ENCODE data around the gene COL11A2.

DNA sequence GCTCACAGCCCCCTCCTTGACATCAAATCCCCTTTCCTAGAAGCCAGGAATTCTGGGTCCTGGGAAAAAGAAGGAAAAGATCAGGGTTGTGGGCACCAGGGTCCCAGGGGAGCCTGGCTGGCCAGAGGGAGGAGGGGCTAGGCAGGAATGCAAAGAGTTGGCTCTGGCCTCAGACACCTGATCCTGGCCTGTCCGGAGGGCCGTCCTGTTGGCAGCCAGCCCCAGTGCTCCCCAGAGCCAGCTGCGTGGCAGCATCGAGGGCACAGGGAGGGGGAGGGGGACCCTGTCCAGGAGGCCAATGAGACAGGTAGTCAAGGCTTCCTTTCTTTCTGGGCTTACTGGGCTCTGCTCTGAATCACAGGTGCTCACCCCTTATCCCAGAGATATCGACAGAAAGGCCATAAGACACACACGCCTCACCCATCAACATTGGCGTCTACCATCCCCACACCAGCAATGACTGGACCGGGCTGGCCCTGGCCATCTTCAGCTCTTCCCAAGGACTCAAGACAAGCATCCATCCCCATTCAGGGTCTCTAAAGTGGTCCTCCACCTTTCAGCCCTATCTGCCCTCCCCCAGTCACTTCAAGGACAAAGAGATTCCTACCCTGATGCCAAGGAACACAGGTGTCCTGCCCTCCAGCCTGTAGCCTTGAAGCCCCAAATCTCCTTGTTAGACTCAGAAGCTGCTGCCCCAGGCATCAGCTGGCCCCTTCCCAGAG, 723 bp downstream of the COL11A2 start:
- TF ChIP-seq ZNF230 (CRISPR knock-in tag; IDR thresholded peaks at IDR 0.05) (0 out of 2 replicates have a peak, but pooled peaks have one; percentile 33), ZNF367 (CRISPR knock-in tag; IDR thresholded peaks at IDR 0.05; ENCODE audit: borderline replicate concordance) (no peak), RARA (CRISPR knock-in tag; IDR thresholded peaks at IDR 0.05) (no peak), ZBTB33 (CRISPR knock-in tag; IDR thresholded peaks at IDR 0.05) (no peak), ZNF354B (CRISPR knock-in tag; IDR thresholded peaks at IDR 0.05) (no peak), NCOA1 (CRISPR knock-in tag; IDR thresholded peaks at IDR 0.05) (no peak), POLR2G (IDR thresholded peaks at IDR 0.05; ENCODE audit: low read depth, low read length) (no peak)
- TF ChIP-seq, protein P1, sequence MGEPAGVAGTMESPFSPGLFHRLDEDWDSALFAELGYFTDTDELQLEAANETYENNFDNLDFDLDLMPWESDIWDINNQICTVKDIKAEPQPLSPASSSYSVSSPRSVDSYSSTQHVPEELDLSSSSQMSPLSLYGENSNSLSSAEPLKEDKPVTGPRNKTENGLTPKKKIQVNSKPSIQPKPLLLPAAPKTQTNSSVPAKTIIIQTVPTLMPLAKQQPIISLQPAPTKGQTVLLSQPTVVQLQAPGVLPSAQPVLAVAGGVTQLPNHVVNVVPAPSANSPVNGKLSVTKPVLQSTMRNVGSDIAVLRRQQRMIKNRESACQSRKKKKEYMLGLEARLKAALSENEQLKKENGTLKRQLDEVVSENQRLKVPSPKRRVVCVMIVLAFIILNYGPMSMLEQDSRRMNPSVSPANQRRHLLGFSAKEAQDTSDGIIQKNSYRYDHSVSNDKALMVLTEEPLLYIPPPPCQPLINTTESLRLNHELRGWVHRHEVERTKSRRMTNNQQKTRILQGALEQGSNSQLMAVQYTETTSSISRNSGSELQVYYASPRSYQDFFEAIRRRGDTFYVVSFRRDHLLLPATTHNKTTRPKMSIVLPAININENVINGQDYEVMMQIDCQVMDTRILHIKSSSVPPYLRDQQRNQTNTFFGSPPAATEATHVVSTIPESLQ (CRISPR knock-in tag; conservative IDR thresholded peaks at IDR 0.05): no peak
